Activated naive CD4-positive, alpha-beta T cell treated with anti-CD3 and anti-CD28 coated beads for 36 hours (primary cell): Measurements from ENCODE around the gene OR4X1. TPM values are rescaled to one million over a fixed set of nuclear protein-coding genes. Genes with fewer than 3 reads are reported as not detected.
"Not testable (repeated sequence)": the region's sequence is repeated elsewhere in the genome, so short reads cannot be mapped to it uniquely, and the experiment has no call there.

Source experiments
- CTCF ChIA-PET: fragments of 350-600 bp; sonication (Branson Sonifier 250); formaldehyde crosslinking; loops from one replicate; lab custom pipeline; 2021; ENCODE audit warnings: antibody characterized with exemption; lab: Charles Lee
- DNase-seq: peaks from one replicate; pipeline ENCODE4 v3.0.0-alpha.2; 2020
- H3K27ac Mint-ChIP-seq: one replicate; pipeline ENCODE4 v1.8.0; 2021; ENCODE audit warnings: mild to moderate bottlenecking, mixed read lengths
- H3K27me3 Mint-ChIP-seq: one replicate; pipeline ENCODE4 v1.8.0; 2021; ENCODE audit warnings: low read depth, mixed read lengths
- H3K36me3 Mint-ChIP-seq: one replicate; pipeline ENCODE4 v1.8.0; 2021; ENCODE audit warnings: low read depth, mixed read lengths
- H3K4me1 Mint-ChIP-seq: one replicate; pipeline ENCODE4 v1.8.0; 2021; ENCODE audit warnings: low read depth, mixed read lengths
- H3K4me3 Mint-ChIP-seq: one replicate; pipeline ENCODE4 v1.8.0; 2021; ENCODE audit warnings: mild to moderate bottlenecking, moderate library complexity, mixed read lengths
- H3K9me3 Mint-ChIP-seq: one replicate; pipeline ENCODE4 v1.8.0; 2021; ENCODE audit warnings: mixed read lengths
- intact Hi-C: fragments of 100-400 bp; cut with micrococcal nuclease; formaldehyde crosslinking; loops from one replicate; pipeline ENCODE4 v1.15.1; 2023
- total RNA-seq, 2 experiments: library from RNA; stranded (reverse); gene quantifications; one replicate each; pipeline ENCODE4 v1.2.3, GENCODE V29; 2021

The OR4X1 gene
- total RNA-seq, 2 experiments from 2014 or later: not detected

DNA sequence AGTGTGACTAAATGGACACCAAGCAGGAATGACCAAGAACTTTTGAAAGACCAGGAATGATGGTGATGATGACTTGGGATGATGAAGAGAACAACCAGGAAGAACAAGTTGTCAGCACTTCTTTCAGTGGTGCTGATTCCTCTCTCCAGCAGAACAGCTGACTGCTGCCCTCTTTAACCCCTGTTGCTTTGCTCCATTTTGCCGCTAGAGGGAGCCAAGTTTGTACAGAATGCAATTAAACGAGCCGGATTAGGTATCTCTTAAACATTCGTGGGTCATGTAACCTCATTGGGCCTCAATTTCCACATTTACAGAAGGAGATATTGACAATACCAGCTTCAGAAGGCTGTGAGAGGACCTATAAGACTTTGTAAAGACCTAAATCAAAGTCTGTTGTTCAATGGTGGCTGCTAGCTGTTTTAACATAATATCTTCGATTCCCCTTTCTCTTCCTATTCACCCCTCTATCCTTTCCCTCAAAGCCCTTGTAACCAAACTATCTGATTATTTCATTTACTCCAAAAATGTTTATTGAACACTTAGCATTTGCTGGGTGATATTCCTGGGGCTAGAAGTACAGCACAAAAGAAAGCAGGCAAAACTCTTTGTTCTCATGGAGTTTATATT is 44.2 kb downstream of the OR4X1 start:
- H3K4me3 Mint-ChIP-seq: no peak overlapping the region
- H3K4me1 Mint-ChIP-seq: no peaks in the 10 kb centered on the region
- no peak overlapping the region for H3K27ac Mint-ChIP-seq
- H3K27me3 Mint-ChIP-seq: peaks cover 10% of the 10 kb centered on the region
- CTCF ChIA-PET: interaction anchor here (0.6 to 2.9 kb wide), 6 partner anchors 9 to 1689 kb away, joined by 3 to 13 read pairs (median 4); no protein-coding TSS in a partner anchor
- peak; percentile 87 for DNase-seq
- intact Hi-C loops: loop anchor here (1.0 to 10.0 kb wide), 4 partner anchors 135 to 1687 kb away; no protein-coding TSS in a partner anchor
- H3K9me3 Mint-ChIP-seq: no peaks in the 10 kb centered on the region
- H3K36me3 Mint-ChIP-seq: no peaks in the 10 kb centered on the region

DNA sequence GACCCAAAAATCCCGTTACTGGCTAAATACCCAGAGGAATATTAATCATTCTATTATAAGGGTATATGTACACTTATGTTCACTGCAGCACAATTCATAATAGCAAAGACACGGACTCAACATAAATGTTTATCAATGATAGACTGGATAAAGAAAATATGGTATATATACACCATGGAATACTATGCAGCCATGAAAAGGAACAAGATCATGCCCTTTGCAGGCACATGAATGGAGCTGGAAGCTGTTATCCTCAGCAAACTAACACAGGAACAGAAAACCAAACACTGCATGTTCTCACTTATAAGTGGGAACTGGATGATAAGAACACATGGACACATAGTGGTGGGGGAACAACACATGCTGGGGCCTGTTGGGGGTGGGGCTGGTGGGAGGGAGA is 49.9 kb downstream of the OR4X1 start:
- intact Hi-C loops: loop anchor here (10.0 kb wide), 1 partner anchor 851 kb away; no protein-coding TSS in a partner anchor
- H3K36me3 Mint-ChIP-seq, H3K4me3 Mint-ChIP-seq, DNase-seq, H3K9me3 Mint-ChIP-seq, CTCF ChIA-PET, H3K4me1 Mint-ChIP-seq, H3K27me3 Mint-ChIP-seq, H3K27ac Mint-ChIP-seq: not testable (repeated sequence)

Other genes with a start within 250 kb of the OR4X1 start
- gene OR4B1, start 47.1 kb upstream of the OR4X1 start, total RNA-seq: not detected
- gene OR4X2, start 18.8 kb upstream of the OR4X1 start, total RNA-seq: not detected
- not detected for gene OR4S1, start 42.4 kb downstream of the OR4X1 start, total RNA-seq
- not detected for gene OR4C3, start 61.1 kb downstream of the OR4X1 start, total RNA-seq
- not detected for gene OR4C5, start 102.6 kb downstream of the OR4X1 start, total RNA-seq
- gene OR4A47, start 224.9 kb downstream of the OR4X1 start, total RNA-seq: not detected